Thoracic aorta (tissue), 2 donors: ENCODE results near the gene CACNG4. TPM values are rescaled to one million over a fixed set of nuclear protein-coding genes. Genes with fewer than 3 reads are reported as not detected.

ENCODE experiments used
- ATAC-seq: fragments of 150-250 bp; one replicate; pipeline ENCODE4 v1.8.0; 2017; ENCODE audit warnings: low read depth; ENCODE audit not compliant: insufficient number of reproducible peaks, low FRiP score
- DNase-seq: peaks from one replicate; pipeline ENCODE4 v3.0.0-alpha.2; 2020; ENCODE audit warnings: low spot score
- H3K27ac ChIP-seq, 2 donors: fragments of 200-600 bp; sonication (generic); 1 replicate in 1 of 2; 2 replicates in 1 of 2; pipeline ENCODE4 v1.5.1; 2016; ENCODE audit warnings: mild to moderate bottlenecking in 2 of 2, moderate library complexity in 2 of 2
- H3K27me3 ChIP-seq: fragments of 200-600 bp; sonication (generic); replicated peaks from 2 replicates; pipeline ENCODE4 v1.6.0; 2016; ENCODE audit warnings: mild to moderate bottlenecking; ENCODE audit not compliant: insufficient read depth
- H3K36me3 ChIP-seq: fragments of 200-600 bp; sonication (generic); one replicate; pipeline ENCODE4 v1.5.1; 2016
- H3K4me1 ChIP-seq, 2 donors: fragments of 200-600 bp; sonication (generic); 1 replicate in 1 of 2; 2 replicates in 1 of 2; pipeline versions ENCODE4 v1.5.1 to v1.6.0; 2016; ENCODE audit warnings: low read depth in 2 of 2, mild to moderate bottlenecking in 1 of 2; ENCODE audit not compliant: control insufficient read depth in 1 of 2
- H3K4me3 ChIP-seq: fragments of 200-600 bp; sonication (generic); 2 replicates; pipeline ENCODE4 v1.5.1; 2016; ENCODE audit warnings: mild to moderate bottlenecking
- H3K9me3 ChIP-seq: fragments of 200-600 bp; sonication (generic); 2 replicates; pipeline ENCODE4 v1.5.1; 2016
- CTCF ChIP-seq: fragments of 200-600 bp; sonication (generic); IDR thresholded peaks from one replicate; pipeline ENCODE4 v1.5.1; 2019; ENCODE audit warnings: antibody characterized with exemption
- total RNA-seq, 2 donors: library from RNA; depleted of rRNA; stranded (reverse); fragments of >200 nt; gene quantifications; one replicate each; pipeline versions ENCODE4 v1.1.0 to v1.2.3, GENCODE V29; 2016

The CACNG4 gene
- total RNA-seq, 2 donors from 2014 or later: not detected

DNA sequence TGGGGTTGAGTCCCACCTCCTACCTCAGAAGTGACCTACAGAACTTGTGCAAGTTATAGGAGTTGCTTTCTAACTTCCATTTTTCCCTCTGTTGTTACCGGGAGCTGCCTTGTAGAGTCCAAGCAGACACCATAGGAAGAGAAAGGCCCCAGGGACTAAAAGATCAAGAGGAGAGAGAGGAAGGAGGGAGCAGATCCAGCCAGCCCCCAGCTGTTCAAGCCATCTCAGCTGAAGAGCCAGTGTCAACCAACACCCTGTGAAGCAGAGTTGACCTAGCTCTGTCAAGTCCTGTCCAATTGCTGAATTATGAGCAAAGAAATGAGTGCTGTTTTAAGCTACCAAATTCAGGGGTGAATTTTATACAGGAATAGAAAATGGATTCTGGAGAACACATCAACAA is 34.9 kb upstream of the CACNG4 start:
- ATAC-seq: no peak
- TF ChIP-seq CTCF: no peak

DNA sequence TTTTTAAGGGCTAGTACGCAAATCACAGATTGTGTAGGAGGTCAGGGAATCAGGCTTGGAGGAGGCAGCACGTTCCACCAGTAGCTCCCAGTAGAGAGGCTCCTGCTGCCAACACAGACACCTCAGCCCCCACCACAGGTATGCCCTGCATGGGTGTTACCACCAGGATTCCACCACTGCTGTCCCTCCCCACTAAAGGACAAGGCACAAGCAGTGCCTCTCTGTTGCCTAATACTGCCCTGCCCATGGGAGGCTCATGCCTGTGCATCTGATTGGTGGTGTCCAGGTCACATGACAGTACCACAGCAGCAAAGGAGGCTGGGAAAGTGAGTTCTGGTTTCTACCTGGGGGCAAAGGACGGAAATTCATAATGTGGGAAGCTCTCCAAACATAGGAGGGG is 33.6 kb upstream of the CACNG4 start:
- H3K4me1 ChIP-seq: no peaks in the 10 kb centered on the region

More for the DNA sequence above, 34.9 kb upstream of the CACNG4 start:
- Histone ChIP-seq H3K9me3 (no peaks in the 10 kb centered on the region), H3K4me3 (no peak overlapping the region), H3K4me1 (no peaks in the 10 kb centered on the region), H3K27me3 (no peaks in the 10 kb centered on the region), H3K27ac (no peak overlapping the region), H3K36me3 (no peaks in the 10 kb centered on the region)
- DNase-seq: no peak

DNA sequence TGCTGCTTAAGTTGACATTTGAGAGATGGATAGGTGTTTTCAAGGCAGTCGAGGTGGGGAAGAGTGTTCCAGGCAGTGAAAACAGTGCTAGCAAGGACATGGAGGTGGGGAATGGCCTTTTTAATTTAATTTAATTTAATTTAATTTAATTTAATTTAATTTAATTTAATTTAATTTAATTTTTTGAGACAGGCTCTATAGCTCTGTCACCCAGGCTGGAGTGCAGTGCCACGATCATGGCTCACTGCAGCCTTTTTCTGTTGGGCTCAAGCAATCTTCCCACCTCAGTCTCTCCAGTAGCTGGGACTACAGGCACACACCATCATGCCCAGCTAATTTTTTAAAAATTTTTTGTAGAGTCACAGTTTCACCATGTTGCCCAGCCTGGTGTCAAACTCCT is 32.2 kb upstream of the CACNG4 start:
- no peak for TF ChIP-seq CTCF
- no peak overlapping the region for H3K4me3 ChIP-seq
- H3K27ac ChIP-seq: no peak overlapping the region
- H3K9me3 ChIP-seq: no peaks in the 10 kb centered on the region
- no peak for DNase-seq
- no peak for ATAC-seq
- no peaks in the 10 kb centered on the region for H3K36me3 ChIP-seq
- no peaks in the 10 kb centered on the region for H3K27me3 ChIP-seq
- no peaks in the 10 kb centered on the region for H3K4me1 ChIP-seq

More for the DNA sequence above, 33.6 kb upstream of the CACNG4 start:
- Histone ChIP-seq H3K36me3 (no peaks in the 10 kb centered on the region), H3K27ac (no peak overlapping the region), H3K4me3 (no peak overlapping the region), H3K27me3 (no peaks in the 10 kb centered on the region), H3K9me3 (no peaks in the 10 kb centered on the region)
- no peak for ATAC-seq
- DNase-seq: no peak
- no peak for TF ChIP-seq CTCF

- no peak overlapping the region for H3K4me3 ChIP-seq
- DNase-seq (no peak), ATAC-seq (no peak)
- no peak overlapping the region for H3K27ac ChIP-seq
- no peaks in the 10 kb centered on the region for H3K9me3 ChIP-seq
- no peaks in the 10 kb centered on the region for H3K27me3 ChIP-seq
- TF ChIP-seq CTCF: no peak
- H3K36me3 ChIP-seq: no peaks in the 10 kb centered on the region
- no peaks in the 10 kb centered on the region for H3K4me1 ChIP-seq
Measured at GRCh38 chr17:66934040-66934439, 30.5 kb upstream of the CACNG4 start.

GRCh38 chr17:66935717-66936116 is 28.8 kb upstream of the CACNG4 start:
- TF ChIP-seq CTCF: no peak
- DNase-seq (no peak), ATAC-seq (no peak)
- Histone ChIP-seq H3K9me3 (no peaks in the 10 kb centered on the region), H3K27ac (no peak overlapping the region), H3K4me1 (no peaks in the 10 kb centered on the region), H3K36me3 (no peaks in the 10 kb centered on the region), H3K4me3 (no peak overlapping the region), H3K27me3 (no peaks in the 10 kb centered on the region)
